RWPE2 (cell line): Measurements from ENCODE around the gene FOXA2.

Source experiments
- ATAC-seq: fragments of 200-7000 bp; cut with Tn5 transposase; 3 replicates; pipeline ENCODE4 v1.9.1; 2021; ENCODE audit warnings: low read depth
- DNase-seq: peaks from one replicate; pipeline ENCODE4 v3.0.0-alpha.2; 2020; ENCODE audit warnings: low spot score
- H3K27ac ChIP-seq: fragments of 450-650 bp; 2 replicates; pipeline ENCODE4 v1.5.1; 2017; ENCODE audit warnings: mild to moderate bottlenecking; ENCODE audit not compliant: poor library complexity, severe bottlenecking
- H3K27me3 ChIP-seq: fragments of 250-450 bp; sonication (Bioruptor Pico); 2 replicates; pipeline ENCODE4 v1.5.1; 2021; ENCODE audit warnings: mild to moderate bottlenecking, moderate library complexity; ENCODE audit not compliant: insufficient read depth, poor library complexity, severe bottlenecking
- H3K36me3 ChIP-seq: fragments of 250-450 bp; sonication (Bioruptor Pico); 2 replicates; pipeline ENCODE4 v1.5.1; 2020; ENCODE audit warnings: low read depth, mild to moderate bottlenecking, moderate library complexity
- H3K4me1 ChIP-seq: fragments of 250-450 bp; sonication (Bioruptor Pico); 2 replicates; pipeline ENCODE4 v1.5.1; 2021; ENCODE audit warnings: mild to moderate bottlenecking, moderate library complexity; ENCODE audit not compliant: insufficient read depth, poor library complexity, severe bottlenecking
- H3K4me3 ChIP-seq: fragments of 250-450 bp; sonication (Bioruptor Pico); 2 replicates; pipeline ENCODE4 v1.5.1; 2021; ENCODE audit warnings: mild to moderate bottlenecking, moderate library complexity; ENCODE audit not compliant: severe bottlenecking
- H3K9me3 ChIP-seq: fragments of 250-450 bp; sonication (Bioruptor Pico); 2 replicates; pipeline ENCODE4 v1.5.1; 2021; ENCODE audit warnings: mild to moderate bottlenecking, moderate library complexity; ENCODE audit not compliant: severe bottlenecking
- CTCF ChIP-seq: fragments of 450-650 bp; IDR thresholded peaks from one replicate; pipeline ENCODE4 v1.5.1; 2017; ENCODE audit warnings: mild to moderate bottlenecking, moderate library complexity; ENCODE audit not compliant: poor library complexity, severe bottlenecking

The FOXA2 gene

GRCh38 chr20:22584522-22584921 lies at the start of gene FOXA2:
FOXA2 (minus strand) TSS chr20:22584572; CDS start chr20:22584278, 294 bp downstream.
- H3K27ac ChIP-seq: peak within 1 kb of the TSS; percentile 20
- H3K27me3 ChIP-seq: peaks cover 3% of the 10 kb centered on the region
- peaks cover 18% of the 10 kb centered on the region for H3K36me3 ChIP-seq
- H3K9me3 ChIP-seq: no peaks in the 10 kb centered on the region
- DNase-seq (no peak), ATAC-seq (peak; percentile 81)
- no peaks in the 10 kb centered on the region for H3K4me1 ChIP-seq
- TF ChIP-seq CTCF: no peak
- H3K4me3 ChIP-seq: peak within 1 kb of the TSS; percentile 53

DNA sequence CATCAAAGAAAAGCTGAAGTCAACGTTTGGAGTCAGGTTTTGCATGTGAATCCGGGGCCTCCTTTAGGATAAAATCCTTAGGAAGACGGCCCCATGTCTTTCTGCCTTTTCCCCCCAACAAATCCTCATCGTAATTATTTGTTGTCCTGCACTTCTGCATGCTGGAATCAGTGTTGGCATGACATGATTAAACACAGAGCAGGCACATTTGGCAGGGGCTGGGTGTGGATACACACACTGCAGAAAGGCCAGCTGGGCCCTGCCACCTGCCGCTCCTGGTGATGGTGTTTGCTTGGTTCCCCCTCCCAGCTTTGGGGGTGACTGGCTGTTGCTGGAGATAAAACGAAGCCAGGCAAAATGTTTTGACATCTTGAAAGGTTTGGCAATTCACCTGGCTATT lies 46.3 kb upstream of the FOXA2 start:
- Histone ChIP-seq H3K4me1 (no peaks in the 10 kb centered on the region), H3K36me3 (no peaks in the 10 kb centered on the region), H3K27ac (no peak overlapping the region), H3K4me3 (no peak overlapping the region), H3K9me3 (no peaks in the 10 kb centered on the region), H3K27me3 (peaks cover 4% of the 10 kb centered on the region)
- TF ChIP-seq CTCF: no peak
- DNase-seq (no peak), ATAC-seq (no peak)

- Histone ChIP-seq H3K27ac (no peak overlapping the region), H3K9me3 (no peaks in the 10 kb centered on the region), H3K4me3 (no peak overlapping the region), H3K4me1 (no peaks in the 10 kb centered on the region), H3K27me3 (peaks cover 4% of the 10 kb centered on the region), H3K36me3 (no peaks in the 10 kb centered on the region)
- no peak for TF ChIP-seq CTCF
- no peak for ATAC-seq
- DNase-seq: no peak
Observed at GRCh38 chr20:22629927-22630326, 45.6 kb upstream of the FOXA2 start.

- no peak for ATAC-seq
- Histone ChIP-seq H3K4me3 (no peak overlapping the region), H3K9me3 (no peaks in the 10 kb centered on the region), H3K4me1 (no peaks in the 10 kb centered on the region), H3K36me3 (no peaks in the 10 kb centered on the region), H3K27me3 (peaks cover 4% of the 10 kb centered on the region), H3K27ac (no peak overlapping the region)
- no peak for DNase-seq
- TF ChIP-seq CTCF: no peak
Observed at GRCh38 chr20:22629447-22629846, 45.1 kb upstream of the FOXA2 start.

DNA sequence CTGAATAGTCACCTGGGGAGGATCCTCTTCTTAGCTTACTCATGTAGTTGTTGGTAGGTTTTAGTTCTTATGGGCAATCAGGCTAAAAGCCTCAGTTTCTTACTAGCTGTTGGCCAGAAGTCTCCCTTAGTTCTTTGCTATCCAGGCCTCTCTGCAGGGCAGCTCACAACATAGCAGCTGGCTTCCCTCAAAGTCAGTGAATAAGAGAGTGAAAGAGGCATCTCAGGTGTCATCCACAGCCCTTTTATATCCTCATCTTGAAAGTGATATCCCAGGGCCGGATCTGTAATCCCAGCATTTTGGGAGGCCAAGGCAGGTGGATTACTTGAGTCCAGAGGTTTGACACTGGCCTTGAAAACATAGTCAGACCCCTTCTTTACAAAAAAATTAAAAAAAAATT lies 42.1 kb upstream of the FOXA2 start:
- no peak for ATAC-seq
- H3K27me3 ChIP-seq: no peaks in the 10 kb centered on the region
- no peak for TF ChIP-seq CTCF
- no peak overlapping the region for H3K27ac ChIP-seq
- H3K4me1 ChIP-seq: no peaks in the 10 kb centered on the region
- H3K36me3 ChIP-seq: no peaks in the 10 kb centered on the region
- DNase-seq: no peak
- H3K9me3 ChIP-seq: no peaks in the 10 kb centered on the region
- H3K4me3 ChIP-seq: no peak overlapping the region
